ENCODE results near the gene ATXN7L2. TPM values are rescaled to one million over a fixed set of nuclear protein-coding genes. Genes with fewer than 3 reads are reported as not detected.

Gene ATXN7L2
- total RNA-seq, 2 donors from 2014 or later, result 5.1 to 6.1 TPM

DNA sequence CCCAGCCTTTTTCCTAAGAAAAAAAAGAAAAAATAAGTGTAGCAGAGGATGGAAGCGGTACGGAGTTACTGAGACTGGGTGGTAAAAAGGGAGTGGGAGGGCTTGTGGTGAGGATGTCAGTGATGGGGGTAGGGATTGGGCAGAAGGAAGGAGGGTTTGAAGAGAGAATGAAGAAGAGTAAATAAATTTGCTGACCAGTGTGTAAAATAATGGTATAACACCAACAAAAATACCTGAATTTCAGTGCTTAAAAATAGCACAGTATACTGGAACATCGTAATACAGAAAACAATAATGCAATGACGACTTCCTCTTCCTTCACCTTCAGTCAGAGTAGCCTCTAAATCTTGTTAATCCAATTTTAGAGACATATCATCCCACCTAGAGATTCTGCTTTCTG, 36.2 kb upstream of the ATXN7L2 start:
- 89 to 92% methylated on average over 4 of the region's 4 CpGs for WGBS, 2 experiments (ENCODE audit: insufficient coverage in 1 of 2, insufficient read length in 1 of 2)
- no peak for DNase-seq

DNA sequence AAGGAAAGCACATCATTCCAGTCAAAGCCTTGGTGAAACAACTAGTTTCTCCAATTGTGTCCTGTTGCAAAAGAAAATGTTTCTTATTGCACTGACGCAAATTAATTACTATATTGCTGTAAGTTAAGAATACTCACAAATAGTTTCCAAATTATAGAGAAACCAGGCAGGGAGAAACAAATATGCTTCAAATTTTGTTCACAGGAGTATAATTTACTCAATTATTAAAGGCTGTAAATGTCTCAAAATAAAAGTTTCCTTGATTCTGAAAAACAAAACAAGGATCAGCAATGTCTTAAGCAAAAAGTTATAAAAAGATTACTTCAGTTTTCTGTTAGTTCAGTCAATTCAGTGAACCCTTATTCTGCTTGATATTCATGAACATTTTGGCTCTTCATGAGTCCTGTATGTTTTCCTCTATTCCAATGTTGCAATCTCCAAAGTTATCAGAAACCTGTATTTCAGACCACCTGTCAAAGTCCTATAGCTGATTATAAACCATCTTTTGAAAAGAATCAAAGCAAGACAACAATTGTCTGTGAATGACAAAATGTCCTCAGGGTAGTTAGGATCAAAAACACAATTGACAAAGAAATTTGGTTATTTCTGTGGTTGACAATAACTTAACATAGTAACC, 29.1 kb upstream of the ATXN7L2 start:
- no peak overlapping the region for H3K9ac ChIP-seq (ENCODE audit: extremely low read depth, low read length, poor library complexity, severe bottlenecking)
- H3K27me3 ChIP-seq (ENCODE audit: control insufficient read depth, insufficient read depth, low read length, poor library complexity, severe bottlenecking), result peaks cover 9% of the 10 kb centered on the region
- no peaks in the 10 kb centered on the region for H3K36me3 ChIP-seq (ENCODE audit: control insufficient read depth, insufficient read depth, low read length)
- Mint-ChIP-seq H3K4me3 (no peak overlapping the region), H3K27me3 (ENCODE audit: insufficient read depth) (peaks cover 21% of the 10 kb centered on the region), H3K36me3 (ENCODE audit: low read depth) (no peaks in the 10 kb centered on the region), H3K9me3 (peaks cover 37% of the 10 kb centered on the region), H3K4me1 (no peaks in the 10 kb centered on the region), H3K27ac (no peak overlapping the region)
- DNase-seq, result no peak
- H3K9me3 ChIP-seq (ENCODE audit: control insufficient read depth, low read length), result peaks cover 24% of the 10 kb centered on the region
- WGBS, 2 experiments (ENCODE audit: insufficient coverage in 1 of 2, insufficient read length in 1 of 2), result 100% methylated on average over 1 of the region's 1 CpG; no CpG with 5 or more reads in 1 of the 2 experiments
- H3K4me3 ChIP-seq (ENCODE audit: low read length), result no peak overlapping the region
- no peaks in the 10 kb centered on the region for H3K4me1 ChIP-seq (ENCODE audit: control insufficient read depth, insufficient read depth, low read length)
- TF ChIP-seq, protein P1, sequence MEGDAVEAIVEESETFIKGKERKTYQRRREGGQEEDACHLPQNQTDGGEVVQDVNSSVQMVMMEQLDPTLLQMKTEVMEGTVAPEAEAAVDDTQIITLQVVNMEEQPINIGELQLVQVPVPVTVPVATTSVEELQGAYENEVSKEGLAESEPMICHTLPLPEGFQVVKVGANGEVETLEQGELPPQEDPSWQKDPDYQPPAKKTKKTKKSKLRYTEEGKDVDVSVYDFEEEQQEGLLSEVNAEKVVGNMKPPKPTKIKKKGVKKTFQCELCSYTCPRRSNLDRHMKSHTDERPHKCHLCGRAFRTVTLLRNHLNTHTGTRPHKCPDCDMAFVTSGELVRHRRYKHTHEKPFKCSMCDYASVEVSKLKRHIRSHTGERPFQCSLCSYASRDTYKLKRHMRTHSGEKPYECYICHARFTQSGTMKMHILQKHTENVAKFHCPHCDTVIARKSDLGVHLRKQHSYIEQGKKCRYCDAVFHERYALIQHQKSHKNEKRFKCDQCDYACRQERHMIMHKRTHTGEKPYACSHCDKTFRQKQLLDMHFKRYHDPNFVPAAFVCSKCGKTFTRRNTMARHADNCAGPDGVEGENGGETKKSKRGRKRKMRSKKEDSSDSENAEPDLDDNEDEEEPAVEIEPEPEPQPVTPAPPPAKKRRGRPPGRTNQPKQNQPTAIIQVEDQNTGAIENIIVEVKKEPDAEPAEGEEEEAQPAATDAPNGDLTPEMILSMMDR (conservative IDR thresholded peaks at IDR 0.05), result no peak
- no peak overlapping the region for H3K27ac ChIP-seq (ENCODE audit: low read depth, low read length)

More for the DNA sequence above, 36.2 kb upstream of the ATXN7L2 start:
- Mint-ChIP-seq H3K27ac (no peak overlapping the region), H3K9me3 (peaks cover 5% of the 10 kb centered on the region), H3K27me3 (ENCODE audit: insufficient read depth) (peaks cover 18% of the 10 kb centered on the region), H3K4me3 (no peak overlapping the region), H3K36me3 (ENCODE audit: low read depth) (no peaks in the 10 kb centered on the region), H3K4me1 (peaks cover 9% of the 10 kb centered on the region)
- no peaks in the 10 kb centered on the region for H3K36me3 ChIP-seq (ENCODE audit: control insufficient read depth, insufficient read depth, low read length)
- H3K9me3 ChIP-seq (ENCODE audit: control insufficient read depth, low read length), result no peaks in the 10 kb centered on the region
- H3K9ac ChIP-seq (ENCODE audit: extremely low read depth, low read length, poor library complexity, severe bottlenecking), result no peak overlapping the region
- no peaks in the 10 kb centered on the region for H3K4me1 ChIP-seq (ENCODE audit: control insufficient read depth, insufficient read depth, low read length)
- TF ChIP-seq, protein P1 (conservative IDR thresholded peaks at IDR 0.05), result no peak
- H3K27ac ChIP-seq (ENCODE audit: low read depth, low read length), result no peak overlapping the region
- H3K4me3 ChIP-seq (ENCODE audit: low read length), result no peak overlapping the region
- peaks cover 19% of the 10 kb centered on the region for H3K27me3 ChIP-seq (ENCODE audit: control insufficient read depth, insufficient read depth, low read length, poor library complexity, severe bottlenecking)

DNA sequence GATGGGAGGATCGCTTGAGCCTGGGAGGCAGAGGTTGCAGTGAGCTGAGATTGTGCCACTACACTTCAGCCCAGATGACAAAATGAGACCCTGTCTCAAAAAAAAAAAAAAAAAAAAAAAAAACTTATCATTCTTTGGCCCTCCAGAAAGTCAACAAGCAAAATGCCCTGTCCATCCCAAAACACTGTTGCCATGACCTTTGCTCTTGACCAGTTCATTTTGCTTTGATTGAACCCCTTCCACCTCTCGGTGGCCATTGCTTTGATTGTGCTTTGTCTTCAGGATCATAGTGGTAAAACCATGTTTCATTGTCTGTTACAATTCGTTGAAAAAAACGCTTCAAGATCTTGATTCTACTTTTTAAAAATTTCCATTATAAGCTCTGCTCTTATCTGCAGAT, 25.9 kb upstream of the ATXN7L2 start:
- Histone ChIP-seq H3K9ac (ENCODE audit: extremely low read depth, low read length, poor library complexity, severe bottlenecking) (no peak overlapping the region), H3K36me3 (ENCODE audit: control insufficient read depth, insufficient read depth, low read length) (no peaks in the 10 kb centered on the region), H3K4me3 (ENCODE audit: low read length) (no peak overlapping the region), H3K27ac (ENCODE audit: low read depth, low read length) (no peak overlapping the region), H3K27me3 (ENCODE audit: control insufficient read depth, insufficient read depth, low read length, poor library complexity, severe bottlenecking) (peaks cover 8% of the 10 kb centered on the region), H3K4me1 (ENCODE audit: control insufficient read depth, insufficient read depth, low read length) (no peaks in the 10 kb centered on the region), H3K9me3 (ENCODE audit: control insufficient read depth, low read length) (peaks cover 24% of the 10 kb centered on the region)
- Mint-ChIP-seq H3K4me1 (no peaks in the 10 kb centered on the region), H3K9me3 (peaks cover 32% of the 10 kb centered on the region), H3K27ac (no peak overlapping the region), H3K27me3 (ENCODE audit: insufficient read depth) (peaks cover 33% of the 10 kb centered on the region), H3K4me3 (no peak overlapping the region), H3K36me3 (ENCODE audit: low read depth) (no peaks in the 10 kb centered on the region)
- 88 to 91% methylated on average over 3 to 4 of the region's 4 CpGs for WGBS, 2 experiments (ENCODE audit: insufficient coverage in 1 of 2, insufficient read length in 1 of 2)
- TF ChIP-seq, protein P1 (conservative IDR thresholded peaks at IDR 0.05), result no peak
- DNase-seq, result no peak

Measured in endodermal cell (in vitro differentiated cells).